Activated T-cell treated with anti-CD3 and anti-CD28 coated beads, Interleukin-2, amount 50 U/mL, for 72 hours (primary cell): Measurements from ENCODE around the gene APBA3. TPM values are rescaled to one million over a fixed set of nuclear protein-coding genes. Genes with fewer than 3 reads are reported as not detected.
"Not testable (repeated sequence)": the region's sequence is repeated elsewhere in the genome, so short reads cannot be mapped to it uniquely, and the experiment has no call there.

Experiments
- ATAC-seq, 2 donors: fragments of 150-1000 bp; cut with Tn5 transposase; replicated peaks in 1 of 2; 2 replicates each; pipeline ENCODE4 v1.10.0; 2021; ENCODE audit warnings: moderate library complexity in 2 of 2, mild to moderate bottlenecking in 1 of 2
- DNase-seq, 2 donors: peaks; one replicate each; pipeline ENCODE4 v3.0.0; 2021 to 2022; ENCODE audit warnings: mixed read lengths in 1 of 2
- H3K27ac Mint-ChIP-seq: one replicate; pipeline ENCODE4 v1.8.0; 2022; ENCODE audit warnings: mild to moderate bottlenecking, moderate library complexity, mixed read lengths
- H3K27me3 Mint-ChIP-seq: one replicate; pipeline ENCODE4 v1.8.0; 2022; ENCODE audit warnings: low read depth, mixed read lengths
- H3K36me3 Mint-ChIP-seq, 2 donors: one replicate each; pipeline ENCODE4 v1.8.0; 2022; ENCODE audit warnings: mixed read lengths in 2 of 2, mild to moderate bottlenecking in 1 of 2; ENCODE audit not compliant: insufficient read depth in 2 of 2
- H3K4me1 Mint-ChIP-seq: one replicate; pipeline ENCODE4 v1.8.0; 2022; ENCODE audit warnings: low read depth, mixed read lengths
- H3K4me3 Mint-ChIP-seq, 2 donors: one replicate each; pipeline ENCODE4 v1.8.0; 2022; ENCODE audit warnings: mild to moderate bottlenecking in 2 of 2, mixed read lengths in 2 of 2, moderate library complexity in 2 of 2
- H3K9me3 Mint-ChIP-seq, 2 donors: one replicate each; pipeline ENCODE4 v1.8.0; 2022; ENCODE audit warnings: mixed read lengths in 2 of 2
- total RNA-seq, 2 donors: library from RNA; stranded (reverse); gene quantifications; one replicate each; pipeline ENCODE4 v1.2.3, GENCODE V29; 2022

APBA3 gene
- total RNA-seq, 2 donors from 2014 or later: 51.8 to 52.7 TPM

- H3K36me3 Mint-ChIP-seq: peaks cover 3 to 10% of the 10 kb centered on the region in 2 donors
- ATAC-seq (no peak), DNase-seq (no peak)
- no peak overlapping the region for H3K27ac Mint-ChIP-seq
- peaks cover 41% of the 10 kb centered on the region for H3K4me1 Mint-ChIP-seq
- no peaks in the 10 kb centered on the region for H3K9me3 Mint-ChIP-seq
- H3K4me3 Mint-ChIP-seq: no peak overlapping the region
- no peaks in the 10 kb centered on the region for H3K27me3 Mint-ChIP-seq
Observed at GRCh38 chr19:3765121-3765520, 3.6 kb upstream of the APBA3 start.

DNA sequence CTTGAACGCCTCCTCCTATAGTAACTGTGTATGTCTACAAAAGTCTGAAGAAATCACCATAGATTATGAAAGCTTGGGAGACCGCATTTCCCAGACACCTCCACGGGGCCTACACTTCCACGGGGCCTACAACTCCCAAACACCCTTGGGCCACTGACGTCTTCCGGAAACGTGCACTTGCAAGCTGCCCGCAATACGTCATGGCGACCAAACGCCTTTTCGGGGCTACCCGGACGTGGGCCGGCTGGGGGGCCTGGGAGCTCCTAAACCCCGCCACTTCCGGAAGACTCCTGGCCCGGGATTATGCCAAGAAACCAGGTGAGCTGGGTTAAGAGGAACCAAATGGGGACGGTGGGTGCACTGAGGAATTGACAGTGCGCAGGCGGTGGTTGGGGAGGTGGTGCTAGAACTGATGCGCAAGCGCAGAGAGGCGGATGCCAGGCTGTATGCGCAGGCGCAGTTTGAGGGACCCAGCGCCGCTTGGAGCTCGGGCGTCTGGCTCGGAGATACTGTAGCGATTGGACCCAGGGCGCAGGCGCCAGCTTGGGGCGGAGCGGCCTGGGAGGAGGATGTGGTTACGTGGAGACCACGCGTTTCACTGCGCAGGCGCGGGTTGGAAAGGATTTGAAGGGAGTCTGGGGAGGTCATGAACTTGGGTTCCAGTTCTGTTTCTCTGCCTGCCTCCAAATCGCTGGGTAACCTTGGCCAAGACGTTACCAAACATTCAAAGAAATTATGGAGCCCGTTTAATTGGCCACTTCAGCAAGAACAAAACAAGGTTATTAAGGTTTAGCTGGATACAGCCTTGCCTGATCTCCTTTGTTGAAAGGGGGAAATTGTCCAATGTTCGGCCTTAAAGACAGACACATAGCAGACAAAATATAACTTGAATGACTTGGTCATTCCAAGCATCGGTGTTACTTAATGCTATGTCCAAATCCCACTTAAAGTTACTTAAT, 1.3 kb upstream of the APBA3 start, which contains the start of gene MRPL54:
TSS of gene MRPL54 (plus strand) at position 182 of the 959 bp plus-strand sequence. CDS start at position 201, 19 bp downstream.
- H3K4me3 Mint-ChIP-seq: peak within 1 kb of the TSS; percentile 98 to 100
- DNase-seq: peak; percentile 99
- H3K9me3 Mint-ChIP-seq: no peaks in the 10 kb centered on the region
- H3K27ac Mint-ChIP-seq: peak within 1 kb of the TSS; percentile 96
- no peaks in the 10 kb centered on the region for H3K27me3 Mint-ChIP-seq
- ATAC-seq: peak; percentile 85 to 87
- H3K36me3 Mint-ChIP-seq: peaks cover 2 to 8% of the 10 kb centered on the region in 2 donors
- peaks cover 54% of the 10 kb centered on the region for H3K4me1 Mint-ChIP-seq

DNA sequence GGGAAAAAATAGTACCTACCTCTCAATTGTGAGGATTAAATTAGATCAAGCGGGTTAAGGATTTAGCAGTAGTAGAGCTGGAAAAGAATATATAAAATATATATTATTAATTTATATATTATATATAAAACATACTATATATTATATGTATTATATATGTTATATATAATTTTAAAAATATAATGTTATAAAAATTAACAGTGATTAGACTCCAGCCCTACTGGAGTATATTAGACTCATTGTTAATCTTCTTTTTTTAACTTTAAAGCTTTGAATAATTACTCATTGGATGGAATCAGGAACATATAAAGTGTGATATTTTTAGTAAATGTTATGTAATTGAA, 610 bp upstream of the APBA3 start:
- no peak for ATAC-seq
- no peaks in the 10 kb centered on the region for H3K27me3 Mint-ChIP-seq

GRCh38 chr19:3760871-3761361, 576 bp downstream of the APBA3 start:
- peak in 1 of 2 donors; percentile 14 for DNase-seq
- peaks cover 46% of the 10 kb centered on the region for H3K4me1 Mint-ChIP-seq

More for the DNA sequence above, 610 bp upstream of the APBA3 start:
- peaks cover 54% of the 10 kb centered on the region for H3K4me1 Mint-ChIP-seq
- DNase-seq: no peak
- peaks cover 2 to 8% of the 10 kb centered on the region in 2 donors for H3K36me3 Mint-ChIP-seq
- H3K4me3 Mint-ChIP-seq: peak overlapping the region; percentile 98 to 100
- H3K27ac Mint-ChIP-seq: peak overlapping the region; percentile 96
- H3K9me3 Mint-ChIP-seq: no peaks in the 10 kb centered on the region

DNA sequence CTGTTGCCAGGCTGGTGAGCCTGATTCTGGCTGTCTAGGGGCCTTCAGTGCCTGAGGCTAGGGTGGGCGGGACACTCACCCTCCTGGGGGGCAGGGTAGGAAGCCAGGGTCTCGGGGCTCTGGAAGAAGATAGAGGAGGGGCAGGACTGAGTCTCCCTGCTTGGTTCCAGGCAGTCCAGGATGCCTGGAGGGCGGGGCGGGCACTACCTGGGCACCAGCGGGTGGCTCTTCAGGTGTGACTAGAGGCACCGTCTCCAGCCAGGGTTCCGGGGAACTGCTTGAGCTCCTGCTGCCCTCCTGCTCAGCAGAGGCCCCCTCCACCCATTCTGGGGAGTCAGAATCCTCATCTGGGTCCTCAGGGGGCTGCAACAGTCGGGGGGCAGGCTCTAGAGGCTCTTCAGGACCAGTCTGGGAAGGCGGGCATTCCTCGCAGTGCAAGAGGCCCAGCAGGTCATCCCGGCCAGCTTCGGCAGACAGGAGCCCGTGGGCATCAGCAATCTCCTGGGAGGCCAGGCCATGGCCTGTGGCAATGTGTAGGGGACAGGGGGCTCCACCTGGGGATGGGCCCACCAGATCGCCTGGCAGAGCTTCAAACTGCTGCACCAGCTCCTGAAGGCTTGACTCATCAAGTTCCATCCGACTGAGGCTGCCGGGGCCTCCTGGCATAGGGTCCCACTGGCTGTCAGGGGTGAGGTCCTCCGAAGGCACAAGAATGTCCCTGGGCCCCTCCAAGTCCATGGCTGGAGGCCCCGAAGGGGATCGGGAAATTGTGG, 1.8 kb downstream of the APBA3 start:
- DNase-seq: no peak
- Mint-ChIP-seq H3K36me3 (peaks cover 2 to 8% of the 10 kb centered on the region in 2 donors), H3K4me1 (peaks cover 52% of the 10 kb centered on the region), H3K4me3 (peak overlapping the region; percentile 41 to 100), H3K27me3 (no peaks in the 10 kb centered on the region), H3K9me3 (no peaks in the 10 kb centered on the region), H3K27ac (no peak overlapping the region)
- ATAC-seq: no peak

More at GRCh38 chr19:3760871-3761361, 576 bp downstream of the APBA3 start:
- Mint-ChIP-seq H3K27me3 (no peaks in the 10 kb centered on the region), H3K36me3 (peaks cover 2 to 5% of the 10 kb centered on the region in 2 donors), H3K9me3 (no peaks in the 10 kb centered on the region), H3K27ac (peak overlapping the region; percentile 95), H3K4me3 (peak overlapping the region; percentile 93 to 100)
- ATAC-seq: no peak

- DNase-seq, H3K9me3 Mint-ChIP-seq, H3K27ac Mint-ChIP-seq, H3K4me3 Mint-ChIP-seq, ATAC-seq, H3K27me3 Mint-ChIP-seq, H3K36me3 Mint-ChIP-seq: not testable (repeated sequence)
- H3K4me1 Mint-ChIP-seq: peaks cover 50% of the 10 kb centered on the region
Observed at GRCh38 chr19:3758297-3758696, 3.2 kb downstream of the APBA3 start.

GRCh38 chr19:3757705-3758104, 3.8 kb downstream of the APBA3 start:
- H3K4me3 Mint-ChIP-seq, ATAC-seq, H3K27ac Mint-ChIP-seq, DNase-seq, H3K36me3 Mint-ChIP-seq, H3K9me3 Mint-ChIP-seq, H3K27me3 Mint-ChIP-seq: not testable (repeated sequence)
- peaks cover 44% of the 10 kb centered on the region for H3K4me1 Mint-ChIP-seq

DNA sequence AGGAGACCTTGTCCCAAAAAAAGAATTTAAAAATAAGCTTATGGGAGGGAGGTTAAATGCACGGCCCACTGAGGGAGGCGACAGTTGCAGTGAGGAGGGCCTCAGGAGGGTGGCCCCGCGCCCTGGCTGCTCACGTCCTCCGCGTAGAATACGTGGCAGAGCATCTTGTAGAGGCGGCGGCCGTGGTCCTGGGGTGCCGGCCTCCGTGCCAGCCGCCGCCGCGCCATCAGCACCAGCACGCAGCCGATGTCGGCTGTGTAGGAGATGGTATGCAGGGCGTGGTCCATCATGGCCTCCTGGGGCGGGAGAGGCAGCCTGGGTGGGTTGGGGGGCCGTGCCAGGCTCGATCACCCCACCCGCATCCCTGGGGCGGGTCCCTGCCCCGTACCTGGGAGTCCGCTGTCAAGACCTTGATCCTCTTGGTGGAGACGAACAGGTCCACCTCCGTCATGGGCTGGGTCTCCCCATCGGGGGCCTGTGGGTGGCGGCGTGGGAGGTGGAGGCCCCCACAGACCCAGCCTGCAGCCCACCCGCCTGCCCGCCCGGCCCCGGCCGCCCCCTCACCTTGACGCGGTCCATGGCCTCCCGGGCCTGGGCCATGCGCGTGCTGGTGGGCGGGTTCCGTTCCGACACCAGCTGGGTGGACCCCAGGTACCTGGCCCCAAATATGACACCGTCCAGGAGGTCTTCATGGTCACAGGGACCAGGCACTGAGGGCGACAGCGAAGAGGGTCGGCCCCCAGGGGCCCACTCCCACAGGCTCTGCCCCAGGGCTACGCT, 7.7 kb downstream of the APBA3 start:
- no peak overlapping the region for H3K4me3 Mint-ChIP-seq
- no peak for DNase-seq
- H3K27ac Mint-ChIP-seq: no peak overlapping the region
- H3K9me3 Mint-ChIP-seq: no peaks in the 10 kb centered on the region
- no peak for ATAC-seq
- no peaks in the 10 kb centered on the region for H3K27me3 Mint-ChIP-seq
- peaks cover 0 to 16% of the 10 kb centered on the region in 2 donors for H3K36me3 Mint-ChIP-seq
- H3K4me1 Mint-ChIP-seq: peaks cover 7% of the 10 kb centered on the region

- ATAC-seq (no peak), DNase-seq (no peak)
- Mint-ChIP-seq H3K4me3 (no peak overlapping the region), H3K27ac (no peak overlapping the region), H3K36me3 (peaks cover 0 to 16% of the 10 kb centered on the region in 2 donors), H3K27me3 (no peaks in the 10 kb centered on the region), H3K9me3 (no peaks in the 10 kb centered on the region), H3K4me1 (peaks cover 6% of the 10 kb centered on the region)
Observed at GRCh38 chr19:3752492-3752891, 9.0 kb downstream of the APBA3 start.

DNA sequence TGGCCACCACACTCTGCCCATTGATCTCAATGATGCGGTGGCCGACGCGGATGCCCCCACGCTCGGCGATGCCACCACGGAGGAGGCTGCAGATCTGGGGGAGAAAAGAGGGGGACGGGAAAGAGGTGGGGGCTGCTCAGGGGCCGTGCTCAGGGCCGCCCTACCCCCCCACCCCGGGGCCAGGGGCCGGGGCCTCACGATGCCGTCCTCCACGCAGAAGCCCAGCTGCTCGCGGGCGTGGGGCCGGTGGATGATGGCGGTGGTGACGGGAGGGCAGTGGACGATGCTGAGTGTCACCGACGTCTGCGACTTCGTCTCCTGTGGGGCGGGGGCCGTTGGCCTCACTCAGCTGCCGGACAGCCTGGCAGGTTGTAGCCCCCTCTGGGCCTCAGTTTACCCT, 10.3 kb downstream of the APBA3 start:
- H3K4me3 Mint-ChIP-seq: no peak overlapping the region
- peaks cover 0 to 16% of the 10 kb centered on the region in 2 donors for H3K36me3 Mint-ChIP-seq
- no peaks in the 10 kb centered on the region for H3K27me3 Mint-ChIP-seq
- DNase-seq: no peak
- H3K4me1 Mint-ChIP-seq: peaks cover 6% of the 10 kb centered on the region
- no peak overlapping the region for H3K27ac Mint-ChIP-seq
- H3K9me3 Mint-ChIP-seq: no peaks in the 10 kb centered on the region
- no peak for ATAC-seq

DNA sequence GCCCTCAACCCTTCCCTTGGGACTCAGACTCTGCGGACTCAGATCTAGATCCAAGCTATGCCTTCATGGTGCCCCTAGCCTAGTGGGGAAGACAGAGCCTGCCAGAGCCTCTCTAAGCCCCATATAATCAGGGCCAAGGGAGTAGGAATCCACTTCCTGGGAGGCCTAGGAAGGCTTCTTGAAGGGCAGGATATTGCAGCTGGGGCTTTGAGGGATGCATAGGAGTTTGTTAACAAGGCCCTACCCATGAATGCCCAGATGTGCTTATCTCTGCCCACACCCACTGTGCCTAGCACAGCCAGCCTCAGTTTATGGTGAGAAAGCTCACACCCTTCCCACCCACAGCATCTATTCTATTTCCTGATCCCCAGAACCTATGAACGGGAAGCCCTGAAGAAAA, 11.3 kb downstream of the APBA3 start:
- H3K9me3 Mint-ChIP-seq: no peaks in the 10 kb centered on the region
- H3K27me3 Mint-ChIP-seq: no peaks in the 10 kb centered on the region
- ATAC-seq (no peak), DNase-seq (no peak)
- peaks cover 0 to 16% of the 10 kb centered on the region in 2 donors for H3K36me3 Mint-ChIP-seq
- peaks cover 5% of the 10 kb centered on the region for H3K4me1 Mint-ChIP-seq
- H3K4me3 Mint-ChIP-seq: no peak overlapping the region
- H3K27ac Mint-ChIP-seq: no peak overlapping the region

DNA sequence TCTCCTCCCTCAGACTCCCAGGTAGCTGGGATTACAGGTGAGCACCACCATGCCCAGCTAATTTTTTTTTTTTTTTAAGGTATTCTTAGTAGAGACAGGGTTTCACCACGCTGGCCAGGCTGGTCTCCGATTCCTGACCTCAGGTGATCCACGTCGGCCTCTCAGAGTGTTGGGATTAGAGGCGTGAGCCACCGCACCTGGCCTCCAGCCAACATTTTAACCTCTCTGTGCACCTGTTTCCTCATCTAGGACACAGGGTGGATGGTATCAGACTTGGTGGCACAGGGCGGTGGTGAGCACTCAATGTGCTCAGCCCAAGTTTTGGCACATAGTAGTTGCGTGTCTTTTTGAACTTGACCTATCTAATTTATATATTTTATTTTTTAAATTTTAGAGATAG, 12.5 kb downstream of the APBA3 start:
- Mint-ChIP-seq H3K27me3 (no peaks in the 10 kb centered on the region), H3K9me3 (no peaks in the 10 kb centered on the region), H3K4me3 (no peak overlapping the region), H3K4me1 (no peaks in the 10 kb centered on the region), H3K27ac (no peak overlapping the region), H3K36me3 (peaks cover 0 to 12% of the 10 kb centered on the region in 2 donors)
- DNase-seq (no peak), ATAC-seq (no peak)
